Endothelial cell of umbilical vein (primary cell): ENCODE data around the gene RYR1.

Experiments
- EZH2 ChIP-seq: IDR thresholded peaks from 2 replicates; pipeline ENCODE4 v1.6.1; 2012; ENCODE audit warnings: borderline replicate concordance, low read depth, mild to moderate bottlenecking, moderate library complexity, low read length, inconsistent platforms; ENCODE audit not compliant: severe bottlenecking
- FOS ChIP-seq: IDR thresholded peaks from 2 replicates; pipeline ENCODE4 v1.6.1; 2011; ENCODE audit warnings: mild to moderate bottlenecking, low read length, moderate library complexity, borderline replicate concordance; ENCODE audit not compliant: insufficient read depth
- MYC ChIP-seq: IDR thresholded peaks from one replicate; pipeline ENCODE4 v1.6.1; 2011; ENCODE audit warnings: mild to moderate bottlenecking, low read depth, low read length
- POLR2A ChIP-seq: IDR thresholded peaks from 2 replicates; pipeline ENCODE4 v1.6.1; 2012; ENCODE audit warnings: low read depth, mild to moderate bottlenecking, control low read depth, low read length
- POLR2AphosphoS5 ChIP-seq: IDR thresholded peaks from 2 replicates; pipeline ENCODE4 v1.6.1; 2012; ENCODE audit warnings: low read depth, mild to moderate bottlenecking, control low read depth, low read length, moderate library complexity; ENCODE audit not compliant: insufficient read depth
- TF ChIP-seq, protein P1 (sequence below), 2 donors: IDR thresholded peaks; 1 replicate in 1 of 2; 2 replicates in 1 of 2; pipeline ENCODE4 v1.5.1; 2011; ENCODE audit warnings: low read length in 2 of 2, mild to moderate bottlenecking in 2 of 2, moderate library complexity in 2 of 2, control low read depth in 1 of 2, inconsistent platforms in 1 of 2, low read depth in 1 of 2; ENCODE audit not compliant: insufficient read depth in 1 of 2; ENCODE audit errors: extremely low read depth in 1 of 2

DNA sequence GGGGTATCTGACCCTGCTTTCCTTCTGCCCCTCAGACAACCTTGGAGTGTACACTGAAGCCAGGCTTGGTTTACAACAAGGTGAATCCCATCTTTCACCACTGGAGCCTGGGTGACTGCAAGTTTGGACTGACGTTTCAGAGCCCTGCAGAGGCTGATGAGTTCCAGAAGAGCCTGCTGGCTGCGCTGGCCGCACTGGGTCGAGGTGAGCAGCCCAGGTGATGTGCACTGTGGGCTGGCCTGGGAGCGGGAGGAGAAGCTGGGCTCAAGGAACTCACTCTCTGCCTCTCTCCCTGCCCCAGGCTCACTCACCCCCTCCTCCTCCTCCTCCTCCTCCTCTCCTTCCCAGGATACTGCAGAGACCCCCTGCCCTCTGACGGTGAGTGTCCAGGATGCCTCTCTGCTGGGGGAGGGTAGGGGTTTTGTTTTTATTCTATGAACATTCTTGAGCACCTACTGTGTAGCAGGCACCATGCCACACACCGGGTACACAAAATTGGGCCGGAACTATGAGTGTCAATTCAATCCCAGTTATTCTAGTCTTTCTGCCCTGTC, 41.5 kb upstream of the RYR1 start:
- TF ChIP-seq, protein P1, sequence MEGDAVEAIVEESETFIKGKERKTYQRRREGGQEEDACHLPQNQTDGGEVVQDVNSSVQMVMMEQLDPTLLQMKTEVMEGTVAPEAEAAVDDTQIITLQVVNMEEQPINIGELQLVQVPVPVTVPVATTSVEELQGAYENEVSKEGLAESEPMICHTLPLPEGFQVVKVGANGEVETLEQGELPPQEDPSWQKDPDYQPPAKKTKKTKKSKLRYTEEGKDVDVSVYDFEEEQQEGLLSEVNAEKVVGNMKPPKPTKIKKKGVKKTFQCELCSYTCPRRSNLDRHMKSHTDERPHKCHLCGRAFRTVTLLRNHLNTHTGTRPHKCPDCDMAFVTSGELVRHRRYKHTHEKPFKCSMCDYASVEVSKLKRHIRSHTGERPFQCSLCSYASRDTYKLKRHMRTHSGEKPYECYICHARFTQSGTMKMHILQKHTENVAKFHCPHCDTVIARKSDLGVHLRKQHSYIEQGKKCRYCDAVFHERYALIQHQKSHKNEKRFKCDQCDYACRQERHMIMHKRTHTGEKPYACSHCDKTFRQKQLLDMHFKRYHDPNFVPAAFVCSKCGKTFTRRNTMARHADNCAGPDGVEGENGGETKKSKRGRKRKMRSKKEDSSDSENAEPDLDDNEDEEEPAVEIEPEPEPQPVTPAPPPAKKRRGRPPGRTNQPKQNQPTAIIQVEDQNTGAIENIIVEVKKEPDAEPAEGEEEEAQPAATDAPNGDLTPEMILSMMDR (IDR thresholded peaks at IDR 0.05; ENCODE audit: extremely low read depth in 1 of 2, insufficient read depth in 1 of 2, low read depth in 1 of 2, low read length in 2 of 2): no peak
- no peak for TF ChIP-seq FOS
- TF ChIP-seq MYC: no peak
- TF ChIP-seq EZH2: no peak
- TF ChIP-seq POLR2AphosphoS5: no peak
- no peak for TF ChIP-seq POLR2A
